Urothelium cell line (cell line): ENCODE measurements around the gene ZEB2.

Experiments
- DNase-seq: peaks from one replicate; pipeline ENCODE4 v3.0.0; 2011; ENCODE audit warnings: low spot score, mixed read lengths
- FAIRE-seq: peaks from 2 replicates; lab custom pipeline; 2011; peaks lifted over from hg19 to GRCh38; lab: Jason Lieb, UNC

The ZEB2 gene

GRCh38 chr2:144514616-144515091 lies 5.3 kb downstream of the ZEB2 start:
- DNase-seq (no peak), FAIRE-seq (no peak)

- FAIRE-seq (no peak), DNase-seq (peak; percentile 13)
These were observed 6.4 kb downstream of the ZEB2 start for GRCh38 chr2:144513388-144514101.

- DNase-seq (no peak), FAIRE-seq (no peak)
These were observed 7.0 kb downstream of the ZEB2 start for GRCh38 chr2:144512891-144513351.

GRCh38 chr2:144512470-144512869 lies 7.4 kb downstream of the ZEB2 start:
- FAIRE-seq (no peak), DNase-seq (no peak)

GRCh38 chr2:144511937-144512336 lies 8.0 kb downstream of the ZEB2 start:
- no peak for DNase-seq
- FAIRE-seq: no peak

GRCh38 chr2:144511226-144511810 lies 8.6 kb downstream of the ZEB2 start:
- DNase-seq (no peak), FAIRE-seq (no peak)

- peak; percentile 38 for DNase-seq
- FAIRE-seq: no peak
These were observed 9.5 kb downstream of the ZEB2 start for GRCh38 chr2:144510294-144510991.

- DNase-seq (no peak), FAIRE-seq (no peak)
These were observed 10.1 kb downstream of the ZEB2 start for GRCh38 chr2:144509879-144510221.

- DNase-seq: no peak
- no peak for FAIRE-seq
These were observed 10.7 kb downstream of the ZEB2 start for GRCh38 chr2:144509001-144509878.

- FAIRE-seq: no peak
- no peak for DNase-seq
These were observed 11.6 kb downstream of the ZEB2 start for GRCh38 chr2:144508172-144508851.

- no peak for DNase-seq
- no peak for FAIRE-seq
These were observed 12.3 kb downstream of the ZEB2 start for GRCh38 chr2:144507441-144508171.

- FAIRE-seq (no peak), DNase-seq (no peak)
These were observed 14.6 kb downstream of the ZEB2 start for GRCh38 chr2:144505245-144505831.

- FAIRE-seq (no peak), DNase-seq (no peak)
These were observed 15.7 kb downstream of the ZEB2 start for GRCh38 chr2:144504218-144504641.

GRCh38 chr2:144503242-144503641 lies 16.7 kb downstream of the ZEB2 start:
- DNase-seq (no peak), FAIRE-seq (no peak)

GRCh38 chr2:144502369-144502768 lies 17.6 kb downstream of the ZEB2 start:
- FAIRE-seq (no peak), DNase-seq (no peak)

GRCh38 chr2:144501627-144502026 lies 18.3 kb downstream of the ZEB2 start:
- FAIRE-seq (no peak), DNase-seq (no peak)

- DNase-seq (no peak), FAIRE-seq (no peak)
These were observed 18.8 kb downstream of the ZEB2 start for GRCh38 chr2:144501118-144501517.

- no peak for FAIRE-seq
These were observed 19.4 kb downstream of the ZEB2 start for GRCh38 chr2:144500563-144500962.

GRCh38 chr2:144498277-144498676 lies 21.6 kb downstream of the ZEB2 start:
- DNase-seq (no peak), FAIRE-seq (no peak)

More at GRCh38 chr2:144500563-144500962, 19.4 kb downstream of the ZEB2 start:
- no peak for DNase-seq
